Mesendoderm (in vitro differentiated cells): ENCODE results near the gene SPOCK1.

Experiments used
- DNase-seq: peaks from one replicate; pipeline ENCODE4 v3.0.0; 2013
- H2AK5ac ChIP-seq: 2 replicates; pipeline ENCODE4 v1.6.1; 2013; ENCODE audit warnings: low read length, inconsistent platforms
- H2BK120ac ChIP-seq: 2 replicates; pipeline ENCODE4 v1.6.1; 2013; ENCODE audit warnings: low read depth, mild to moderate bottlenecking, low read length, moderate library complexity, mixed read lengths
- H2BK15ac ChIP-seq: replicated peaks from 2 replicates; pipeline ENCODE4 v1.6.1; 2013; ENCODE audit warnings: low read depth, mild to moderate bottlenecking, moderate library complexity
- H2BK5ac ChIP-seq: 2 replicates; pipeline ENCODE4 v1.6.1; 2013; ENCODE audit warnings: low read length, inconsistent platforms
- H3K18ac ChIP-seq: 2 replicates; pipeline ENCODE4 v1.6.1; 2013; ENCODE audit warnings: mild to moderate bottlenecking, low read length, mixed read lengths
- H3K23ac ChIP-seq: one replicate; pipeline ENCODE4 v1.6.1; 2013; ENCODE audit warnings: low read length
- H3K27ac ChIP-seq: 2 replicates; pipeline ENCODE4 v1.5.1; 2013; ENCODE audit warnings: low read depth, mild to moderate bottlenecking, inconsistent platforms, low read length, moderate library complexity
- H3K27me3 ChIP-seq: 2 replicates; pipeline ENCODE4 v1.6.1; 2013; ENCODE audit warnings: low read length, control low read depth, mild to moderate bottlenecking, inconsistent platforms; ENCODE audit not compliant: insufficient read depth, poor library complexity
- H3K36me3 ChIP-seq: 2 replicates; pipeline ENCODE4 v1.6.1; 2013; ENCODE audit warnings: low read length, inconsistent platforms; ENCODE audit not compliant: control insufficient read depth, insufficient read depth
- H3K4ac ChIP-seq: one replicate; pipeline ENCODE4 v1.6.1; 2013; ENCODE audit warnings: low read depth, mild to moderate bottlenecking, low read length, moderate library complexity
- H3K4me1 ChIP-seq: 2 replicates; pipeline ENCODE4 v1.6.1; 2013; ENCODE audit warnings: low read depth, low read length, inconsistent platforms; ENCODE audit not compliant: control insufficient read depth
- H3K4me2 ChIP-seq: 2 replicates; pipeline ENCODE4 v1.6.1; 2013; ENCODE audit warnings: low read length
- H3K4me3 ChIP-seq: 2 replicates; pipeline ENCODE4 v1.5.1; 2013; ENCODE audit warnings: mild to moderate bottlenecking, low read length
- H3K56ac ChIP-seq: one replicate; pipeline ENCODE4 v1.6.1; 2013; ENCODE audit warnings: low read length
- H3K79me1 ChIP-seq: 2 replicates; pipeline ENCODE4 v1.6.1; 2013; ENCODE audit warnings: low read length, inconsistent platforms
- H3K79me2 ChIP-seq: 2 replicates; pipeline ENCODE4 v1.6.1; 2013; ENCODE audit warnings: mild to moderate bottlenecking, low read length; ENCODE audit not compliant: control insufficient read depth, insufficient read depth
- H3K9ac ChIP-seq: 2 replicates; pipeline ENCODE4 v1.6.1; 2013; ENCODE audit warnings: low read length, inconsistent platforms
- H4K5ac ChIP-seq: one replicate; pipeline ENCODE4 v1.6.1; 2013; ENCODE audit warnings: low read length
- H4K8ac ChIP-seq: one replicate; pipeline ENCODE4 v1.6.1; 2013; ENCODE audit warnings: low read depth, mild to moderate bottlenecking, control low read depth, low read length, moderate library complexity
- WGBS: extraction: QIAGEN DNeasy Blood & Tissue Kit; methylation state at CpG from one replicate; pipeline ENCODE4 v1.1.7; 2013; ENCODE audit warnings: low lambda C conversion rate, missing lambda C conversion rate; ENCODE audit not compliant: insufficient coverage; ENCODE audit errors: extremely low coverage; 5-methylcytosine and 5-hydroxymethylcytosine counted together

SPOCK1 gene

DNA sequence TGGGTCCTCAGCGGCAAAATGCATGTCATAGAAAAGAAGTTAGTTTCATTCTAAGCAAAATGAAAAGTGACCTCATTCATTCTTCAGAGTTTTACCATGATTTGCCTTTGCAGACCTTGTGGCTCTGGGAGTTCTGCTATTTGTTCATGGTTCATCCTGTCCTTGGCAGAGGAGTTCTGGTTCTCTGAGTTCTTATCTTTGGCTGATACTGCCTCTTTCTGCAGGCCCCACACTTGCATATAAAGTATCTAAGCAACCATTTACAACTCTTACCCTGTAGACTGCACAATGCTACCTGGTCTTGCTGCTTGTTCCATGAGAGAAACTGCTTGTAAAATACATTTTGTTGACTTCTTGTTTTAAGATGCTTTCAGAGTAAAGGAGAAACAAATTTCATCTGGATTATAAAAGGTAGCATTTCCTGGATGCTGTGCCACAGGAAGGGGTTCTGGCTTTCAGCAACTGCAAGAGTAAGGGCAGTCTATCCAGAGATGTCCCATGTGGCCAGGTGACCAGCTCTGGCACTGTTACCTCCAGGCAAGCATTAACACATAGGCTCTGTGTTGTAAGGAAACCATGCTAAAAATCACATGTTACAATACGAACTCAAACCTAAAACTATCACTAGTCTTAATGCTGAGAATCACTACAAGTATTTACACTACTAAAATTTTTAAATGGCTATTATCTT is 513.2 kb downstream of the SPOCK1 start:
- Histone ChIP-seq H4K8ac (no peak overlapping the region), H4K5ac (no peak overlapping the region), H3K4me3 (no peak overlapping the region), H3K9ac (no peak overlapping the region), H3K23ac (no peak overlapping the region), H3K4me1 (no peaks in the 10 kb centered on the region), H2BK15ac (no peak overlapping the region), H3K18ac (no peak overlapping the region), H3K79me1 (no peaks in the 10 kb centered on the region), H2BK120ac (no peak overlapping the region), H3K79me2 (no peaks in the 10 kb centered on the region), H2BK5ac (no peak overlapping the region), H3K56ac (no peak overlapping the region), H3K27me3 (no peaks in the 10 kb centered on the region), H3K4ac (no peak overlapping the region), H3K4me2 (no peak overlapping the region), H2AK5ac (no peak overlapping the region), H3K36me3 (no peaks in the 10 kb centered on the region), H3K27ac (no peak overlapping the region)
- DNase-seq: peak; percentile 25
- no CpG with 5 or more reads among the region's 2 CpGs for WGBS

- Histone ChIP-seq H3K27ac (no peak overlapping the region), H2BK5ac (no peak overlapping the region)
Measured at GRCh38 chr5:136984772-136985446, 514.2 kb downstream of the SPOCK1 start.

DNA sequence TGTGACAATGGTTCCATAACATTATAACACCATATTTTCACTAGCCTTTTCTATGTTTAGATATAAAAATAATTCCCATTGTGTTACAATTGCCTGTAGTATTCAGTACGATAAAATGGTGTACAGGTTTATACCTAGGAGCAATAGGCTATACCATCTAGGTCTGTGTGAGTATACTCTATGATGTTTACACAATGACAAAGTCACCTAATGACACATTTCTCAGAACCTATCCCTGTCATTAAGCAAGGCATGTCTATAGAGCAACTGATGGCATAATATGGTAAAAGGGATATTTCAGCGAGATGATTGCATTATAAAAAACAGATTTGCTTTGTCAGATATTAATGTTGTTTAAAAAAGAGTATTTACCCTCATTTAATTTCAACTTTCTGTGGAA is 517.2 kb downstream of the SPOCK1 start:
- no peak overlapping the region for H3K4me2 ChIP-seq
- no peak overlapping the region for H3K56ac ChIP-seq
- no peak overlapping the region for H3K4ac ChIP-seq
- H3K4me3 ChIP-seq: no peak overlapping the region
- H2BK120ac ChIP-seq: no peak overlapping the region
- no peak overlapping the region for H3K9ac ChIP-seq
- no peaks in the 10 kb centered on the region for H3K36me3 ChIP-seq
- H4K8ac ChIP-seq: no peak overlapping the region
- no peak overlapping the region for H3K27ac ChIP-seq
- no peak overlapping the region for H2BK5ac ChIP-seq
- no CpG with 5 or more reads among the region's 2 CpGs for WGBS
- H3K79me2 ChIP-seq: no peaks in the 10 kb centered on the region
- H3K79me1 ChIP-seq: no peaks in the 10 kb centered on the region
- DNase-seq: no peak
- no peak overlapping the region for H3K23ac ChIP-seq
- no peaks in the 10 kb centered on the region for H3K4me1 ChIP-seq
- H4K5ac ChIP-seq: no peak overlapping the region
- no peak overlapping the region for H2BK15ac ChIP-seq
- no peaks in the 10 kb centered on the region for H3K27me3 ChIP-seq
- H2AK5ac ChIP-seq: no peak overlapping the region
- H3K18ac ChIP-seq: no peak overlapping the region

More at GRCh38 chr5:136984772-136985446, 514.2 kb downstream of the SPOCK1 start:
- no CpG with 5 or more reads among the region's 4 CpGs for WGBS
- H2AK5ac ChIP-seq: no peak overlapping the region
- H4K5ac ChIP-seq: no peak overlapping the region
- no peaks in the 10 kb centered on the region for H3K36me3 ChIP-seq
- no peaks in the 10 kb centered on the region for H3K79me1 ChIP-seq
- no peak overlapping the region for H3K18ac ChIP-seq
- no peak overlapping the region for H2BK120ac ChIP-seq
- no peak overlapping the region for H3K4ac ChIP-seq
- no peak overlapping the region for H3K56ac ChIP-seq
- no peak overlapping the region for H3K4me3 ChIP-seq
- no peak overlapping the region for H2BK15ac ChIP-seq
- H3K9ac ChIP-seq: no peak overlapping the region
- no peak overlapping the region for H4K8ac ChIP-seq
- H3K4me1 ChIP-seq: no peaks in the 10 kb centered on the region
- no peak overlapping the region for H3K23ac ChIP-seq
- H3K27me3 ChIP-seq: no peaks in the 10 kb centered on the region
- no peak overlapping the region for H3K4me2 ChIP-seq
- no peaks in the 10 kb centered on the region for H3K79me2 ChIP-seq
- no peak for DNase-seq

DNA sequence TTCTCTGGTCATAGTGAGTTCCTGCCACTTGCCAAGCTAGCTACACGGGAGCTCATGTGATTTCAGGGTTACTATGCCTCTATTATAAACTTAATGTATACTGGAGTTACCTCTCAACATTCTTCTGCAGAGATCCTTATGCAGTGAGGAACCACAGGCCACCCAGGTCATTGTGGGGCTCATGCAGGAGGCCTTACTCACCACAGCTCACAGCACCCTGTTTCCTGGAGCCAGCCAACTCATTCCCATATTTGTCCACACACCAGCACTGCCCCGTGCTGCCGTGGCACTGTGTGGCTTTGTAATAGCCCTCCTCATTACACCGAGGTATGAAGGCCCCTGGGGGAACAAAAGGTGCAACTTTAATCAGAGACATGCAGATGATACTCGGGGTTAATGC is 520.0 kb downstream of the SPOCK1 start:
- Histone ChIP-seq H3K27ac (no peak overlapping the region), H3K4ac (no peak overlapping the region), H3K4me3 (no peak overlapping the region), H3K23ac (no peak overlapping the region), H3K4me2 (no peak overlapping the region), H3K4me1 (no peaks in the 10 kb centered on the region), H4K8ac (no peak overlapping the region), H3K18ac (no peak overlapping the region), H2BK5ac (no peak overlapping the region), H3K27me3 (no peaks in the 10 kb centered on the region), H3K79me2 (no peaks in the 10 kb centered on the region), H3K9ac (no peak overlapping the region), H3K79me1 (no peaks in the 10 kb centered on the region), H2BK120ac (no peak overlapping the region), H3K56ac (no peak overlapping the region), H4K5ac (no peak overlapping the region), H2BK15ac (no peak overlapping the region), H2AK5ac (no peak overlapping the region), H3K36me3 (no peaks in the 10 kb centered on the region)
- DNase-seq: no peak
- no CpG with 5 or more reads among the region's 5 CpGs for WGBS

- no peak overlapping the region for H3K23ac ChIP-seq
- H3K4me3 ChIP-seq: no peak overlapping the region
- H2BK5ac ChIP-seq: no peak overlapping the region
- H2BK15ac ChIP-seq: no peak overlapping the region
- no peaks in the 10 kb centered on the region for H3K79me1 ChIP-seq
- no peak overlapping the region for H3K4ac ChIP-seq
- H3K4me1 ChIP-seq: no peaks in the 10 kb centered on the region
- H3K4me2 ChIP-seq: no peak overlapping the region
- H3K36me3 ChIP-seq: no peaks in the 10 kb centered on the region
- H3K27ac ChIP-seq: no peak overlapping the region
- no peak overlapping the region for H3K9ac ChIP-seq
- H3K27me3 ChIP-seq: no peaks in the 10 kb centered on the region
- WGBS: no CpG with 5 or more reads among the region's 3 CpGs
- no peak overlapping the region for H2BK120ac ChIP-seq
- H3K79me2 ChIP-seq: no peaks in the 10 kb centered on the region
- no peak overlapping the region for H4K5ac ChIP-seq
- no peak overlapping the region for H3K56ac ChIP-seq
- no peak for DNase-seq
- H2AK5ac ChIP-seq: no peak overlapping the region
- H3K18ac ChIP-seq: no peak overlapping the region
- H4K8ac ChIP-seq: no peak overlapping the region
Measured at GRCh38 chr5:136963504-136963903, 535.6 kb downstream of the SPOCK1 start.
